HCT116 (cell line): Measurements from ENCODE around the gene SPATA17. TPM values are rescaled to one million over a fixed set of nuclear protein-coding genes. Genes with fewer than 3 reads are reported as not detected.

ENCODE experiments used
- ATAC-seq: fragments of 200-7000 bp; cut with Tn5 transposase; 2 replicates; pipeline ENCODE4 v1.9.1; 2020; ENCODE audit warnings: mild to moderate bottlenecking, moderate library complexity
- BruUV-seq: library from RNA; stranded (reverse); fragments of 400-500 nt; replicated peaks from 2 replicates; lab custom pipeline; 2021; lab: Mats Ljungman, UMichigan
- CTCF ChIA-PET: fragments of 300-600 bp; sonication (Branson Sonifier 250); formaldehyde crosslinking; loops from one replicate; lab custom pipeline; 2021; ENCODE audit warnings: antibody characterized with exemption; lab: Charles Lee
- POLR2A ChIA-PET: fragments of 300-600, 350-600 bp; sonication (Branson Sonifier 250); formaldehyde crosslinking; loops from one replicate; lab custom pipeline; 2021; ENCODE audit warnings: antibody characterized with exemption; lab: Charles Lee
- RAD21 ChIA-PET, 2 experiments: fragments of 300-600 bp; sonication (Branson Sonifier 250); formaldehyde crosslinking; loops; one replicate each; lab custom pipeline; 2023; ENCODE audit warnings: low total read pairs in 2 of 2; ENCODE audit not compliant: uncharacterized antibody in 2 of 2, unreplicated experiment in 2 of 2, low non-redundant PET in 1 of 2; lab: Charles Lee
- DNase-seq: peaks from one replicate; pipeline ENCODE4 v3.0.0-alpha.2; 2010; ENCODE audit warnings: low read depth, low spot score
- H2AFZ ChIP-seq: fragments of 200-600 bp; shearing (Covaris generic), sonication (generic); 2 replicates; pipeline ENCODE4 v1.6.1; 2017; ENCODE audit warnings: low read depth, mixed run types, mixed read lengths, antibody characterized with exemption, low read length; ENCODE audit not compliant: poor library complexity, severe bottlenecking
- H3K27ac ChIP-seq: 2 replicates; pipeline ENCODE4 v1.5.1; 2012; ENCODE audit warnings: low read depth, low read length
- H3K27me3 ChIP-seq: fragments of 200-600 bp; sonication (generic); 2 replicates; pipeline ENCODE4 v1.6.1; 2016; ENCODE audit warnings: mixed run types, low read length, mixed read lengths; ENCODE audit not compliant: insufficient read depth
- H3K36me3 ChIP-seq, 2 experiments: fragments of 200-500 bp in 1 of 2; fragments of 200-600 bp in 1 of 2; sonication (Bioruptor generic) in 1 of 2; sonication (generic) in 1 of 2; 2 replicates each; pipeline versions ENCODE4 v1.5.1 to v1.6.1; 2014 to 2016; ENCODE audit warnings: low read length in 2 of 2, inconsistent platforms in 1 of 2, mixed read lengths in 1 of 2, mixed run types in 1 of 2; ENCODE audit not compliant: insufficient read depth in 2 of 2, control insufficient read depth in 1 of 2
- H3K4me1 ChIP-seq, 2 experiments: fragments of 200-600 bp in 1 of 2; sonication (generic) in 1 of 2; 2 replicates each; pipeline versions ENCODE4 v1.5.1 to v1.6.1; 2012 to 2017; ENCODE audit warnings: low read length in 2 of 2, inconsistent platforms in 1 of 2, mild to moderate bottlenecking in 1 of 2, mixed read lengths in 1 of 2, mixed run types in 1 of 2, moderate library complexity in 1 of 2; ENCODE audit not compliant: insufficient read depth in 2 of 2, control insufficient read depth in 1 of 2
- H3K4me2 ChIP-seq: fragments of 200-600 bp; sonication (generic); 2 replicates; pipeline ENCODE4 v1.6.1; 2017; ENCODE audit warnings: mixed run types, low read length, mixed read lengths
- H3K4me3 ChIP-seq, 2 experiments: fragments of 200-600 bp in 1 of 2; sonication (generic) in 1 of 2; replicated peaks in 1 of 2; 2 replicates each; pipeline ENCODE4 v1.5.1; 2011 to 2016; ENCODE audit warnings: low read length in 2 of 2, control low read depth in 1 of 2, low read depth in 1 of 2, mild to moderate bottlenecking in 1 of 2, mixed read lengths in 1 of 2, mixed run types in 1 of 2
- H3K79me2 ChIP-seq: fragments of 200-600 bp; sonication (generic); 2 replicates; pipeline ENCODE4 v1.6.1; 2017; ENCODE audit warnings: mild to moderate bottlenecking, mixed run types, low read length, moderate library complexity, mixed read lengths; ENCODE audit not compliant: insufficient read depth
- H3K9ac ChIP-seq: fragments of 200-600 bp; sonication (generic); 2 replicates; pipeline ENCODE4 v1.6.1; 2016; ENCODE audit warnings: low read length, mixed read lengths
- H3K9me2 ChIP-seq: fragments of 200-600 bp; sonication (generic), shearing (Covaris generic); 2 replicates; pipeline ENCODE4 v1.6.1; 2017; ENCODE audit warnings: mixed run types, mild to moderate bottlenecking, moderate library complexity; ENCODE audit not compliant: insufficient read depth
- H3K9me3 ChIP-seq, 2 experiments: fragments of 200-500 bp in 1 of 2; fragments of 200-600 bp in 1 of 2; sonication (Bioruptor generic) in 1 of 2; sonication (generic) in 1 of 2; 2 replicates each; pipeline ENCODE4 v1.6.1; 2014 to 2017; ENCODE audit warnings: low read length in 2 of 2, mixed read lengths in 2 of 2, inconsistent platforms in 1 of 2, low read depth in 1 of 2, mild to moderate bottlenecking in 1 of 2, mixed run types in 1 of 2, moderate library complexity in 1 of 2; ENCODE audit not compliant: control insufficient read depth in 1 of 2, insufficient read depth in 1 of 2
- H4K20me1 ChIP-seq: fragments of 200-600 bp; sonication (generic), shearing (Covaris generic); 2 replicates; pipeline ENCODE4 v1.6.1; 2017; ENCODE audit warnings: mixed run types, mild to moderate bottlenecking, moderate library complexity; ENCODE audit not compliant: insufficient read depth
- EZH2phosphoT487 ChIP-seq: fragments of 200-600 bp; IDR thresholded peaks from 2 replicates; pipeline ENCODE4 v1.6.1; 2018; ENCODE audit warnings: antibody characterized with exemption, borderline replicate concordance
- JUND ChIP-seq: IDR thresholded peaks from 2 replicates; pipeline ENCODE4 v1.6.1; 2012
- MAX ChIP-seq: IDR thresholded peaks from 2 replicates; pipeline ENCODE4 v1.6.1; 2012
- POLR2AphosphoS5 ChIP-seq: IDR thresholded peaks from 2 replicates; pipeline ENCODE4 v1.6.1; 2011; ENCODE audit warnings: mild to moderate bottlenecking, low read depth, low read length, moderate library complexity
- SRF ChIP-seq: IDR thresholded peaks from 2 replicates; pipeline ENCODE4 v1.6.1; 2012; ENCODE audit warnings: low read depth
- YY1 ChIP-seq: IDR thresholded peaks from 2 replicates; pipeline ENCODE4 v1.6.1; 2011; ENCODE audit warnings: low read length, low read depth, moderate library complexity, mild to moderate bottlenecking; ENCODE audit not compliant: insufficient replicate concordance; ENCODE audit errors: extremely low read depth
- ZBTB33 ChIP-seq: IDR thresholded peaks from 2 replicates; pipeline ENCODE4 v1.6.1; 2011; ENCODE audit warnings: mild to moderate bottlenecking, low read length, moderate library complexity; ENCODE audit not compliant: insufficient replicate concordance; ENCODE audit errors: extremely low read depth
- intact Hi-C: fragments of 100-400 bp; cut with micrococcal nuclease; formaldehyde crosslinking; loops from 2 replicates; pipeline ENCODE4 v1.10.0; 2022
- total RNA-seq: library from RNA; stranded (reverse); gene quantifications from one replicate; pipeline ENCODE4 v1.2.1, GENCODE V29; 2021; ENCODE audit not compliant: unreplicated experiment

SPATA17 gene
- total RNA-seq, 1 experiment from 2014 or later: 2.5 TPM

GRCh38 chr1:217812175-217812574 is 181.0 kb downstream of the SPATA17 start (continued):
- TF ChIP-seq MAX (no peak), JUND (no peak), SRF (no peak), POLR2AphosphoS5 (no peak), YY1 (no peak), EZH2phosphoT487 (no peak)

GRCh38 chr1:217813031-217813430 is 181.9 kb downstream of the SPATA17 start:
- no peak for DNase-seq
- Histone ChIP-seq H3K4me2 (no peak overlapping the region), H3K4me1 (no peaks in the 10 kb centered on the region), H3K27ac (no peak overlapping the region), H3K9me2 (no peaks in the 10 kb centered on the region), H3K27me3 (no peaks in the 10 kb centered on the region), H2AFZ (no peak overlapping the region), H4K20me1 (no peaks in the 10 kb centered on the region), H3K4me3 (no peak overlapping the region), H3K79me2 (no peaks in the 10 kb centered on the region), H3K9me3 (no peaks in the 10 kb centered on the region), H3K9ac (no peak overlapping the region), H3K36me3 (no peaks in the 10 kb centered on the region)
- intact Hi-C loops: no loop called here
- ChIA-PET POLR2A (no interaction called here), RAD21 (no interaction called here), CTCF (no interaction called here)
- BruUV-seq: no TSS peak
- no peak for TF ChIP-seq ZBTB33
- ATAC-seq: no peak
